BJ (cell line): ENCODE measurements around the gene SAC3D1. TPM values are rescaled to one million over a fixed set of nuclear protein-coding genes. Genes with fewer than 3 reads are reported as not detected.
A peak's percentile ranks its signal among the peaks of the same experiment; 100 is the strongest.

Source experiments
- CTCF ChIA-PET: fragments of 350-600 bp; formaldehyde crosslinking; extraction: SDS; loops from one replicate; lab custom pipeline; 2021; ENCODE audit warnings: antibody characterized with exemption, inconsistent platforms; lab: Yijun Ruan, JAX
- POLR2A ChIA-PET: fragments of 300-600 bp; sonication (Branson Sonifier 250); formaldehyde crosslinking; extraction: SDS; loops from one replicate; lab custom pipeline; 2021; ENCODE audit warnings: antibody characterized with exemption; lab: Charles Lee
- DNase-seq: peaks from one replicate; pipeline ENCODE4 v3.0.0-alpha.2; 2011; ENCODE audit warnings: low read depth
- H3K27me3 ChIP-seq: 2 replicates; pipeline ENCODE4 v1.6.0; 2011; ENCODE audit warnings: low read length; ENCODE audit not compliant: control insufficient read depth, insufficient read depth
- H3K36me3 ChIP-seq: 2 replicates; pipeline ENCODE4 v1.5.1; 2011; ENCODE audit warnings: low read length; ENCODE audit not compliant: control insufficient read depth, insufficient read depth
- H3K4me3 ChIP-seq: 2 replicates; pipeline ENCODE4 v1.5.1; 2011; ENCODE audit warnings: low read depth, mild to moderate bottlenecking, control low read depth, low read length
- polyA plus RNA-seq: library from polyadenylated mRNA; depleted of rRNA; stranded (reverse); fragments of >200 nt; gene quantifications from 2 replicates; pipeline ENCODE4 v1.2.3, GENCODE V29; 2011
- TF ChIP-seq, protein P1 (sequence below): IDR thresholded peaks from 2 replicates; pipeline ENCODE4 v1.5.1; 2011; ENCODE audit warnings: low read depth, mild to moderate bottlenecking, control low read depth, inconsistent platforms, low read length, moderate library complexity; ENCODE audit not compliant: insufficient read depth

SAC3D1 gene
- polyA plus RNA-seq, 1 experiment = 7.3 TPM

DNA sequence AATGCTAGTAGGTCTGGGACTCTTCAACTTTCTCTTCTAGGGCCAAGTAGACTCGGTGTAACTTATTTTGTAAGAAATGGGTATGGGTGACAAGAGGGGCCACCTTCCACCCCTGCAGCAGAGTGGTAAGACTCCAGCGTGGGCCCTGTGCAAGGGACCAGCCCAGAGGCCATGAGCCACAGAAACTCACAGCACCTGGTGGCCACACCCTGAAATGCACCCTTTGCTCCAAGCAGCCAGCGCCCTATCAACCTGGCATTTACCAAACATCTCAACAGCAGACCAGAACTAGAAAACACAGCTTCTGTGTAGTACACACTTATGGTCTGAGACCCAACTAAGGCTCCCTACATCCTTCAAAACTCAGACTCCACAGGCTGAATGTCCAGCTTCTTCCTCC is 37.1 kb downstream of the SAC3D1 start:
- Histone ChIP-seq H3K4me3 (no peak overlapping the region), H3K27me3 (no peaks in the 10 kb centered on the region), H3K36me3 (no peaks in the 10 kb centered on the region)
- ChIA-PET CTCF (interaction anchor here (1.1 to 2.1 kb wide), 2 partner anchors 64 to 65 kb away, joined by 3 to 7 read pairs; partner anchors contain the start of gene ARL2), POLR2A (no interaction called here)
- TF ChIP-seq, protein P1, sequence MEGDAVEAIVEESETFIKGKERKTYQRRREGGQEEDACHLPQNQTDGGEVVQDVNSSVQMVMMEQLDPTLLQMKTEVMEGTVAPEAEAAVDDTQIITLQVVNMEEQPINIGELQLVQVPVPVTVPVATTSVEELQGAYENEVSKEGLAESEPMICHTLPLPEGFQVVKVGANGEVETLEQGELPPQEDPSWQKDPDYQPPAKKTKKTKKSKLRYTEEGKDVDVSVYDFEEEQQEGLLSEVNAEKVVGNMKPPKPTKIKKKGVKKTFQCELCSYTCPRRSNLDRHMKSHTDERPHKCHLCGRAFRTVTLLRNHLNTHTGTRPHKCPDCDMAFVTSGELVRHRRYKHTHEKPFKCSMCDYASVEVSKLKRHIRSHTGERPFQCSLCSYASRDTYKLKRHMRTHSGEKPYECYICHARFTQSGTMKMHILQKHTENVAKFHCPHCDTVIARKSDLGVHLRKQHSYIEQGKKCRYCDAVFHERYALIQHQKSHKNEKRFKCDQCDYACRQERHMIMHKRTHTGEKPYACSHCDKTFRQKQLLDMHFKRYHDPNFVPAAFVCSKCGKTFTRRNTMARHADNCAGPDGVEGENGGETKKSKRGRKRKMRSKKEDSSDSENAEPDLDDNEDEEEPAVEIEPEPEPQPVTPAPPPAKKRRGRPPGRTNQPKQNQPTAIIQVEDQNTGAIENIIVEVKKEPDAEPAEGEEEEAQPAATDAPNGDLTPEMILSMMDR = peak; percentile 59
- DNase-seq = no peak

DNA sequence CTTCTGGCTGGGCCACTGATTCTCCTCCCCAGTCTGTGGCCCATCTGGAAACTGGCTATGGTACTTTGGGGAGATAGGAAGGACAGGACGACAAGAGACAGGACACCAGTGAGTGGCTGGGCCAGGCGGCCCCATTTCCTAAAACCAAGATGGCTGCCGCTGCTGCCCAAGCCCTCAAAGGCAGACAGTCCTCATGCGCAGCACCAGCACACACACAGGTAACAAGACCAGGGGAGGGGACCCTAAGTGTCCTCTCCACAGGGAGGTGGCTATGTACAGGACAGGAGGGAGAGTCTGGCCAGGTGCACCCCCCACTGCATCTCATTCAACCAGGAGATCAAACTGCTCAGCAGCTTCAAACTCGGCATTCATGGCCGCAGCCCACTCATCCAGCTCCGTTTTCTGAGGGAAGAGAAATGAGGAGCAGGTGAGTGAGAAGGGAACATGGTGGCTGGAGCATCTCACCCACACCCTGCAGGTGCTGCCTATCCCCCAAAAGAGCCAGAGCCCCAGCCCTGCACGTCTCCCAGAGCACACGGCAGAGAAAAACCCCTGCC is 37.9 kb downstream of the SAC3D1 start:
- TF ChIP-seq, protein P1 = no peak
- DNase-seq = no peak
- Histone ChIP-seq H3K4me3 (no peak overlapping the region), H3K36me3 (no peaks in the 10 kb centered on the region), H3K27me3 (no peaks in the 10 kb centered on the region)
- ChIA-PET POLR2A (no interaction called here), CTCF (interaction anchor here (0.6 kb wide), 1 partner anchor 27 kb away, joined by 4 read pairs; no protein-coding TSS in a partner anchor)

DNA sequence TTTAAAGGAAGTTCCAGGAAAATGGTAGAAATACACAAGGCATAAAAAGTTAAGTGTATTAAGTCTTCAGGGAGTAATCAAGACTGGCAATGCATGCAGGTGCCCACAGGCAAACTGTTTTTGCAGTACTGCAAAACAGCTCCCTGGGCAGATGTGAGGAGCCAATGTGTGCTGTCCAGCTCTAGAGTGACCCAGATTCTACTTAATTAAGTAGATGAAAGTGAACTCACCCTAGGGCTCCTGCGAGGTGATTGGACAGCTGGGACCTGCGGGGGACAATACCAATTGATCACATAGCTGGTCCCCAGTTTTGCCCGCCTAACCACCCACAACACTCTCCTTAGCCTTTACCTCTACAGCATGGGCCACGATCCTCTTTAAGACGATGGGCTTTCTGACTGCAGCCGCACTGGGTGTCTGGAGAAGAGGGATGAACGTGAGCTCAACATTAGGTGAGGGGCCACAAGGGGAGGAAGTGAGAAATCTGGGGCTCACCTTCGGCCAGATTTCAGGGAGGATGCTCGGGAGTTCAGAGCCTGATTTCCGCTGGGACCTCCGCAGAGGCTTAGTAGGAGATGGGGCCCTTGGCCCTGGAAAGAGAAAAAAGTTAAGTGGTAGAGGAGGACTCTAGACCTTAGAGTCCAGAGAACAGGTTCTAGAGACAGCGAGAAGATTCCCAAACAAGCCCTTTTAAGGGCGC is 42.3 kb downstream of the SAC3D1 start:
- POLR2A ChIA-PET = no interaction called here
- peak overlapping the region; percentile 50 for H3K4me3 ChIP-seq
- DNase-seq = no peak
- H3K36me3 ChIP-seq = peaks cover 21% of the 10 kb centered on the region
- H3K27me3 ChIP-seq = no peaks in the 10 kb centered on the region
- TF ChIP-seq, protein P1 = no peak
- CTCF ChIA-PET = interaction anchor here (1.1 to 1.8 kb wide), 3 partner anchors 27 to 69 kb away, joined by 3 to 5 read pairs (median 4); partner anchors contain the start of gene ARL2

DNA sequence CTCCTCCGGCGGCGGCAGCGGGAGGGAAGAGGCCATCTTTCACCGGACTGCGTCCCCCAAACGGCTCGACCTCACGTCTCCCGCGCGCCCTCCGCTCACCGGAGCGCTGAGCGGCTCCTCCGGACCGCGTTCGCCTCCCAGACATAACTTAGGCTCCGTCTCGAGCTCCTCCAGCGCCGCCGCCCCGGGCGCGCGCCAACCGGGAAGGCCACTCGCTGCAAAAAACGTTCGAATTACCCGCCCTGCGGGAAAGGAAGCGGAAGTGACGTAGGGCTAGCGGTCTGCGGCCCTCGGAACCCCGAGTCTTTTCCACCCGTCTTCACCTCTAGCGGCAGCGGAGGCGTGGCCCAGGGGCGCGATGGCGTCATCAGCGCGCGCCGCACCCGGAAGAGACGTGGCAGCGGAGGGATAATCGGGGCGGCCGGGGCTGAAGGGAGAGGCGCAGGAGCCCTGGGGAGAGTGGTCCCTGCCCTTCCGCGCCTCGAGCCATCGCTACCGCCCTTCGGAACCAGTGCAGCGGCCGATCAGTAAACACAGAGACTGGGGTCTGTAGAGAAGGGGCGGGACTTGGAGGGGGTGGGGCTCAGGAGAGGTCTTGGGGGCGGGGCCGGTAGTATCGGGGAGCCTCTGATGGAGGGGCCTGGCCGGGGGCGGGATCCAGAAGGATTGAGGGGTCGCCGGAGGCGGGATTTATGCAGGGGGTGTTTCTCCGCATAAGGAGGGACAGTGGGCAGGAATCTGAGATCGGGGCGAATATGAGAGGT is 43.0 kb downstream of the SAC3D1 start, which contains the start of the genes CDCA5 and ZFPL1:
CDCA5 (minus strand) TSS at position 207 of the 764 bp plus-strand sequence; CDS start at position 145, 62 bp downstream.
ZFPL1 (plus strand) TSS at position 389 of the 764 bp plus-strand sequence. CDS start 477 bp downstream, outside the sequence.
- TF ChIP-seq, protein P1 = no peak
- Histone ChIP-seq H3K4me3 (peak within 1 kb of the TSS; percentile 50), H3K36me3 (peaks cover 29% of the 10 kb centered on the region), H3K27me3 (no peaks in the 10 kb centered on the region)
- ChIA-PET POLR2A (no interaction called here), CTCF (interaction anchor here (1.1 to 1.8 kb wide), 2 partner anchors 26 to 29 kb away, joined by 3 to 5 read pairs; no protein-coding TSS in a partner anchor)
- DNase-seq = peak; percentile 52
